GM10266 (cell line): ENCODE measurements around the gene MEIS2.

ENCODE experiments used
- DNase-seq: peaks from one replicate; pipeline ENCODE4 v3.0.0; 2012; ENCODE audit errors: extremely low spot score
- CTCF ChIP-seq: IDR thresholded peaks from 2 replicates; pipeline ENCODE4 v1.5.1; 2012; ENCODE audit warnings: mild to moderate bottlenecking, low read depth; ENCODE audit not compliant: control insufficient read depth, insufficient read depth; ENCODE audit errors: missing control alignments

The MEIS2 gene

GRCh38 chr15:37038716-37039106, 61.6 kb downstream of the MEIS2 start:
- no peak for DNase-seq
- no peak for TF ChIP-seq CTCF

- TF ChIP-seq CTCF, result no peak
- DNase-seq, result no peak
These were observed 62.3 kb downstream of the MEIS2 start for GRCh38 chr15:37037850-37038715.

GRCh38 chr15:37037071-37037655, 63.2 kb downstream of the MEIS2 start:
- no peak for DNase-seq
- TF ChIP-seq CTCF, result no peak

GRCh38 chr15:37034835-37035748, 65.3 kb downstream of the MEIS2 start:
- TF ChIP-seq CTCF, result no peak
- DNase-seq, result no peak

- TF ChIP-seq CTCF, result no peak
- no peak for DNase-seq
These were observed 66.0 kb downstream of the MEIS2 start for GRCh38 chr15:37034392-37034791.

GRCh38 chr15:37032091-37032775, 68.1 kb downstream of the MEIS2 start:
- TF ChIP-seq CTCF, result no peak
- no peak for DNase-seq
